SK-N-SH (cell line): Measurements from ENCODE around the gene SHROOM2. TPM values are rescaled to one million over a fixed set of nuclear protein-coding genes. Genes with fewer than 3 reads are reported as not detected.
A peak's percentile ranks its signal among the peaks of the same experiment; 100 is the strongest.

Experiments
- CTCF ChIA-PET: fragments of 300-600, 350-600 bp; formaldehyde crosslinking; extraction: SDS; loops from one replicate; lab custom pipeline; 2021; lab: Yijun Ruan, JAX
- POLR2A ChIA-PET: fragments of 350-600 bp; sonication (Branson Sonifier 250); formaldehyde crosslinking; extraction: SDS; loops from one replicate; lab custom pipeline; 2020; ENCODE audit warnings: antibody characterized with exemption, inconsistent platforms; lab: Yijun Ruan, JAX
- DNase-seq: peaks from one replicate; pipeline ENCODE4 v3.0.0; 2012
- H2AFZ ChIP-seq: fragments of 200-600 bp; sonication (generic); 2 replicates; pipeline ENCODE4 v1.8.1; 2016; ENCODE audit warnings: antibody characterized with exemption, mild to moderate bottlenecking, low read depth
- H3F3A ChIP-seq: fragments of 200-600 bp; sonication (generic); replicated peaks from 2 replicates; pipeline ENCODE3; 2016; ENCODE audit warnings: antibody characterized with exemption, mild to moderate bottlenecking; ENCODE audit not compliant: insufficient read depth
- H3K27ac ChIP-seq, 2 experiments: fragments of 200-500 bp in 1 of 2; fragments of 200-600 bp in 1 of 2; sonication (Bioruptor generic) in 1 of 2; sonication (generic), shearing (Covaris generic) in 1 of 2; 2 replicates each; pipeline versions ENCODE4 v1.5.1 to v1.6.1; 2014 to 2016; ENCODE audit warnings: low read depth in 2 of 2, inconsistent platforms in 1 of 2, low read length in 1 of 2, mild to moderate bottlenecking in 1 of 2, mixed read lengths in 1 of 2
- H3K27me3 ChIP-seq: fragments of 200-600 bp; sonication (generic), shearing (Covaris generic); 2 replicates; pipeline ENCODE4 v1.6.1; 2016; ENCODE audit warnings: mixed run types; ENCODE audit not compliant: insufficient read depth
- H3K36me3 ChIP-seq, 2 experiments: fragments of 200-500 bp in 1 of 2; fragments of 200-600 bp in 1 of 2; sonication (Bioruptor generic) in 1 of 2; sonication (generic) in 1 of 2; replicated peaks in 1 of 2; 2 replicates each; pipeline versions ENCODE3 to v1.5.1; 2014 to 2016; ENCODE audit warnings: low read length in 1 of 2, mild to moderate bottlenecking in 1 of 2; ENCODE audit not compliant: insufficient read depth in 2 of 2, control insufficient read depth in 1 of 2
- H3K4me1 ChIP-seq, 2 experiments: fragments of 200-500 bp in 1 of 2; fragments of 200-600 bp in 1 of 2; sonication (Bioruptor generic) in 1 of 2; sonication (generic), shearing (Covaris generic) in 1 of 2; 2 replicates each; pipeline versions ENCODE4 v1.5.1 to v1.6.1; 2014 to 2016; ENCODE audit warnings: low read depth in 1 of 2, low read length in 1 of 2, mixed run types in 1 of 2; ENCODE audit not compliant: insufficient read depth in 2 of 2, control insufficient read depth in 1 of 2
- H3K4me2 ChIP-seq: fragments of 200-600 bp; sonication (generic), shearing (Covaris generic); 2 replicates; pipeline ENCODE4 v1.6.1; 2017; ENCODE audit warnings: mixed run types
- H3K4me3 ChIP-seq, 2 experiments: fragments of 200-500 bp in 1 of 2; fragments of 200-600 bp in 1 of 2; sonication (Bioruptor generic) in 1 of 2; sonication (generic), shearing (Covaris generic) in 1 of 2; 2 replicates each; pipeline versions ENCODE4 v1.5.1 to v1.8.1; 2014 to 2016; ENCODE audit warnings: low read depth in 2 of 2, inconsistent platforms in 1 of 2, low read length in 1 of 2, mild to moderate bottlenecking in 1 of 2, mixed read lengths in 1 of 2, moderate library complexity in 1 of 2
- H3K79me2 ChIP-seq: fragments of 200-600 bp; sonication (generic); 2 replicates; pipeline ENCODE4 v1.8.1; 2017; ENCODE audit warnings: mild to moderate bottlenecking; ENCODE audit not compliant: insufficient read depth
- H3K9ac ChIP-seq: fragments of 200-600 bp; sonication (generic); 2 replicates; pipeline ENCODE4 v1.6.1; 2017; ENCODE audit warnings: mixed run types
- H3K9me2 ChIP-seq: fragments of 200-600 bp; sonication (generic); 2 replicates; pipeline ENCODE4 v1.6.1; 2017; ENCODE audit warnings: mixed run types
- H3K9me3 ChIP-seq: fragments of 200-600 bp; sonication (generic); 2 replicates; pipeline ENCODE4 v1.6.1; 2017; ENCODE audit warnings: mixed run types, mild to moderate bottlenecking, moderate library complexity
- H4K20me1 ChIP-seq: fragments of 200-600 bp; sonication (generic); 2 replicates; pipeline ENCODE4 v1.6.1; 2017; ENCODE audit warnings: mild to moderate bottlenecking, mixed run types; ENCODE audit not compliant: insufficient read depth
- CTCF ChIP-seq: fragments of 200-600 bp; sonication (generic); IDR thresholded peaks from 2 replicates; pipeline ENCODE4 v1.6.1; 2017; ENCODE audit warnings: antibody characterized with exemption, mild to moderate bottlenecking, moderate library complexity
- EP300 ChIP-seq, 2 experiments: IDR thresholded peaks; 2 replicates each; pipeline versions ENCODE4 v1.4.0 to v1.6.1; 2012; ENCODE audit warnings: borderline replicate concordance in 1 of 2, low read depth in 1 of 2, low read length in 1 of 2
- FOSL2 ChIP-seq: IDR thresholded peaks from 2 replicates; pipeline ENCODE4 v1.4.0; 2012; ENCODE audit warnings: low read depth, mild to moderate bottlenecking, moderate library complexity, borderline replicate concordance
- FOXJ3 ChIP-seq: sonication (generic); formaldehyde crosslinking; IDR thresholded peaks from 2 replicates; pipeline ENCODE4 v1.5.1; 2020; ENCODE audit warnings: mild to moderate bottlenecking, missing genetic modification reagents
- MXI1 ChIP-seq: IDR thresholded peaks from 2 replicates; pipeline ENCODE4 v1.6.1; 2012; ENCODE audit warnings: mild to moderate bottlenecking, low read depth, low read length, improper control_type of control experiment
- NFIC ChIP-seq: IDR thresholded peaks from 2 replicates; pipeline ENCODE4 v1.4.0; 2012; ENCODE audit warnings: borderline replicate concordance
- PBX3 ChIP-seq: IDR thresholded peaks from 2 replicates; pipeline ENCODE4; 2012
- POLR2AphosphoS5 ChIP-seq: IDR thresholded peaks from 2 replicates; pipeline ENCODE4 v1.6.1; 2012; ENCODE audit warnings: low read depth, low read length
- RAD21 ChIP-seq: IDR thresholded peaks from 2 replicates; pipeline ENCODE4 v1.6.1; 2012; ENCODE audit warnings: mild to moderate bottlenecking, low read length
- SMC3 ChIP-seq: IDR thresholded peaks from 2 replicates; pipeline ENCODE4 v1.6.1; 2012; ENCODE audit warnings: low read depth, low read length, improper control_type of control experiment
- TAF1 ChIP-seq: IDR thresholded peaks from 2 replicates; pipeline ENCODE4 v1.6.1; 2012; ENCODE audit warnings: low read depth, mild to moderate bottlenecking, low read length, moderate library complexity, borderline replicate concordance
- TCF12 ChIP-seq: IDR thresholded peaks from 2 replicates; pipeline ENCODE4 v1.4.0; 2012
- TEAD4 ChIP-seq: IDR thresholded peaks from 2 replicates; pipeline ENCODE4 v1.4.0; 2012; ENCODE audit warnings: mild to moderate bottlenecking, borderline replicate concordance; ENCODE audit not compliant: insufficient read depth
- USF2 ChIP-seq: fragments of 150-350 bp; IDR thresholded peaks from 2 replicates; pipeline ENCODE4 v1.6.1; 2017; ENCODE audit warnings: antibody characterized with exemption, low read length, low read depth, borderline replicate concordance
- YY1 ChIP-seq: IDR thresholded peaks from 2 replicates; pipeline ENCODE4 v1.4.0; 2012; ENCODE audit warnings: low read depth, mild to moderate bottlenecking
- WGBS: methylation state at CpG from one replicate; pipeline ENCODE4 v1.1.6; 2017; ENCODE audit warnings: low lambda C conversion rate; 5-methylcytosine and 5-hydroxymethylcytosine counted together
- polyA plus RNA-seq, 3 experiments: library from polyadenylated mRNA; depleted of rRNA; stranded (reverse); fragments of >200 nt; gene quantifications; 2 replicates each; pipeline ENCODE4 v1.2.3, GENCODE V29; 2012
- TF ChIP-seq, protein P1 (sequence below): IDR thresholded peaks from 2 replicates; pipeline ENCODE4 v1.4.0; 2012; ENCODE audit warnings: low read depth, borderline replicate concordance
- TF ChIP-seq, protein P2 (sequence below): fragments of 150-350 bp; IDR thresholded peaks from 2 replicates; pipeline ENCODE4 v1.6.1; 2016; ENCODE audit warnings: mild to moderate bottlenecking, low read depth, low read length

The SHROOM2 gene
- polyA plus RNA-seq, 1 of the 3 experiments (the other 2 are of a cell fraction): not detected

DNA sequence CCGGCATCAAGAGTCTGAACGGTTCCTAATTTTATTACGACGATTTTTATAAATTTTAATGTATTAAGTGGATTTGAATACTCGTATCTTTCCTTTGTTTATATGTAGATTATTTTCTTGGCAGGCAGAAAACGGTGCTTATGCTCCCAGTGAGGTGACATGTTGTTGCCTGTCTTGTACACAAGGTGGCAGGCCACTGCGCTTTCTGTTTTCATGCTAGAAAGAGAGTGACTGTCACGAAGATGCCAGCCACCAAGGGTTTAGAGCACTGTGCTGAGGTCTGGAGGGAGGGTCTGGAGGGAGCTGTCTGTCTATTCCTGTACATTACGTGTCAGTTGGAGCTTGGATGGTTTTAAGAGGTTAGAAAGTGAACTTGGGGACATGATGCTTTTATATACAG lies 87.7 kb downstream of the SHROOM2 start:
- peaks cover 0 to 5% of the 10 kb centered on the region in 2 experiments; a peak in 1 of 4 replicates for H3K4me1 ChIP-seq
- no peaks in the 10 kb centered on the region for H3K79me2 ChIP-seq
- no peak for TF ChIP-seq MXI1
- peak; percentile 22; the same call in 1 of the 2 replicates for TF ChIP-seq SMC3
- peak; percentile 19; the same call in 1 of the 2 replicates for TF ChIP-seq RAD21
- peak; percentile 50 for TF ChIP-seq CTCF
- H3K36me3 ChIP-seq: no peaks in the 10 kb centered on the region
- no peak overlapping the region for H3K4me3 ChIP-seq
- POLR2A ChIA-PET: no interaction called here
- no peaks in the 10 kb centered on the region for H3K9me2 ChIP-seq
- H4K20me1 ChIP-seq: no peaks in the 10 kb centered on the region
- H2AFZ ChIP-seq: no peak overlapping the region
- CTCF ChIA-PET: interaction anchor here (1.2 kb wide), 1 partner anchor 10 kb away, joined by 3 read pairs; no protein-coding TSS in a partner anchor
- no peaks in the 10 kb centered on the region; the same call in 1 of the 2 replicates for H3K27me3 ChIP-seq
- no peaks in the 10 kb centered on the region for H3K9me3 ChIP-seq
- DNase-seq: peak; percentile 37
- no peaks in the 10 kb centered on the region for H3F3A ChIP-seq
- H3K4me2 ChIP-seq: no peak overlapping the region
- 28% methylated on average over 9 of the region's 9 CpGs for WGBS
- H3K27ac ChIP-seq: no peak overlapping the region
- no peak overlapping the region for H3K9ac ChIP-seq

- DNase-seq: no peak
- no peak overlapping the region for H3K4me3 ChIP-seq
- TF ChIP-seq FOSL2: no peak
- no peak for TF ChIP-seq TCF12
- TF ChIP-seq SMC3: no peak
- TF ChIP-seq YY1: no peak
- no peak for TF ChIP-seq POLR2AphosphoS5
- TF ChIP-seq, protein P1, sequence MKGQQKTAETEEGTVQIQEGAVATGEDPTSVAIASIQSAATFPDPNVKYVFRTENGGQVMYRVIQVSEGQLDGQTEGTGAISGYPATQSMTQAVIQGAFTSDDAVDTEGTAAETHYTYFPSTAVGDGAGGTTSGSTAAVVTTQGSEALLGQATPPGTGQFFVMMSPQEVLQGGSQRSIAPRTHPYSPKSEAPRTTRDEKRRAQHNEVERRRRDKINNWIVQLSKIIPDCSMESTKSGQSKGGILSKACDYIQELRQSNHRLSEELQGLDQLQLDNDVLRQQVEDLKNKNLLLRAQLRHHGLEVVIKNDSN: no peak
- TF ChIP-seq TEAD4: no peak
- no peak for TF ChIP-seq NFIC
- no peak for TF ChIP-seq PBX3
- TF ChIP-seq, protein P2, sequence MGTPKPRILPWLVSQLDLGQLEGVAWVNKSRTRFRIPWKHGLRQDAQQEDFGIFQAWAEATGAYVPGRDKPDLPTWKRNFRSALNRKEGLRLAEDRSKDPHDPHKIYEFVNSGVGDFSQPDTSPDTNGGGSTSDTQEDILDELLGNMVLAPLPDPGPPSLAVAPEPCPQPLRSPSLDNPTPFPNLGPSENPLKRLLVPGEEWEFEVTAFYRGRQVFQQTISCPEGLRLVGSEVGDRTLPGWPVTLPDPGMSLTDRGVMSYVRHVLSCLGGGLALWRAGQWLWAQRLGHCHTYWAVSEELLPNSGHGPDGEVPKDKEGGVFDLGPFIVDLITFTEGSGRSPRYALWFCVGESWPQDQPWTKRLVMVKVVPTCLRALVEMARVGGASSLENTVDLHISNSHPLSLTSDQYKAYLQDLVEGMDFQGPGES: no peak
- TF ChIP-seq MXI1: no peak
- TF ChIP-seq USF2: no peak
- no peak for TF ChIP-seq FOXJ3
- no peak for TF ChIP-seq TAF1
- TF ChIP-seq RAD21: no peak
- TF ChIP-seq EP300 (IDR thresholded peaks at IDR 0.05; ENCODE audit: borderline replicate concordance in 1 of 2, low read depth in 1 of 2, low read length in 1 of 2): no peak
- TF ChIP-seq, all 33 proteins: peak for 0
- no peaks in the 10 kb centered on the region for H3K9me3 ChIP-seq
- no peaks in the 10 kb centered on the region for H3K36me3 ChIP-seq
- ChIA-PET POLR2A (no interaction called here), CTCF (no interaction called here)
- no peaks in the 10 kb centered on the region for H3F3A ChIP-seq
- no peaks in the 10 kb centered on the region for H3K9me2 ChIP-seq
- H3K4me2 ChIP-seq: no peak overlapping the region
- H2AFZ ChIP-seq: no peak overlapping the region
- H3K4me1 ChIP-seq: peaks cover 0 to 5% of the 10 kb centered on the region in 2 experiments; a peak in 1 of 4 replicates
- no peaks in the 10 kb centered on the region for H3K79me2 ChIP-seq
- H3K27ac ChIP-seq: no peak overlapping the region
- 33% methylated on average over 6 of the region's 6 CpGs for WGBS
- no peaks in the 10 kb centered on the region; the same call in 1 of the 2 replicates for H3K27me3 ChIP-seq
- no peak overlapping the region for H3K9ac ChIP-seq
- H4K20me1 ChIP-seq: no peaks in the 10 kb centered on the region
Observed at GRCh38 chrX:9874483-9874882, 88.3 kb downstream of the SHROOM2 start.
